T-helper 9 cell (primary cell): Measurements from ENCODE around the gene TELO2.

Experiments
- DNase-seq: peaks from one replicate; pipeline ENCODE4 v3.0.0-alpha.2; 2020

TELO2 gene

DNA sequence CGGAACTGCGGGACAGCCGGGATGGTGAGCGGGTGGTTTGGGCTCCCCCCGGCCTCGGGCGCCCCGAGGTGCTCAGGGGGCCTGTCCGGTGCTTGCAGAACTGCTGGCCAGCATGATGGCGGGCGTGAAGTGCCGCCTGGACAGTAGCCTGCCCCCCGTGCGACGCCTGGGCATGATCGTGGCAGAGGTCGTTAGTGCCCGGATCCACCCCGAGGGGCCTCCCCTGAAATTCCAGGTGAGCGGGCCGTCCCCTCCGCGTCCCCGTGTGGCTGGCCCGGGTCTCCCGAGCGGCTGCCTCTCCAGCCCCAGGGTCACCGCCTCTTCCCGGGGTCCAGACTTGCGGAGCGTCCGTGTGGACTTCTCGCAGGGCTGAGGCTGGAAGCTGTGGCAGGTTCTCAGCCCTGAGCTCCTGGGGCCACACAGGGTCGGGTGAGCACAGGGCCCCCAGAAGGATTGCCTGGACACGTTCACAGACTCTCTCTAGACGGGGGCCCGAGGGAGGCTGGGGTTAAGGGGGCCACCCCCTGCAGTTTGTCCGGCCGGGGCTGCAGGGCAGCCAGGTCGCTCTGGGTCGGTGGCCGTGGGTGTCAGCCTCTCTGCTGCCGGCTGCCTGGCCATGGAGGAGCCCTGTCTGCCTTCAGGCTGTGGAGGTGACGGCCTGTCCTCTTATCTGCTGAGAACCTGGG, 7.4 kb downstream of the TELO2 start:
- DNase-seq: no peak

DNA sequence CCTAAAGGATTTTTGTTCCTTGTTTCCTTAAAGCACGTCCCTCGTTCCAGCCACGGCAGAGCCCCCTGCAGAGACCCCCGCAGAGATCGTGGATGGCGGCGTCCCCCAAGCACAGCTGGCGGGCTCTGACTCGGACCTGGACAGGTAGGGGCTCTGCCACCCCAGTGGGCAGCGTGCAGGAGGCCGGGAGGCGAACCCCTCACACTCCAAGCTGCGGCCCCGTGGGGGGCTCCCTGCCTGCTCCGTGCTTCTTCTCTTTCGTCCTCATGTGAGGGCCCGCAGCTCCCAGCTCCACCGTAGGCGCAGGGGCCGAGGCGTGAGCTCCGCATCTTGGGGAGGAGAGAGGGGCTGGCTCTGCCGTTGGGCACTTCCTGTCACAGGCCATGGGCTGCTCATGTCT, 8.5 kb downstream of the TELO2 start:
- DNase-seq: no peak

DNA sequence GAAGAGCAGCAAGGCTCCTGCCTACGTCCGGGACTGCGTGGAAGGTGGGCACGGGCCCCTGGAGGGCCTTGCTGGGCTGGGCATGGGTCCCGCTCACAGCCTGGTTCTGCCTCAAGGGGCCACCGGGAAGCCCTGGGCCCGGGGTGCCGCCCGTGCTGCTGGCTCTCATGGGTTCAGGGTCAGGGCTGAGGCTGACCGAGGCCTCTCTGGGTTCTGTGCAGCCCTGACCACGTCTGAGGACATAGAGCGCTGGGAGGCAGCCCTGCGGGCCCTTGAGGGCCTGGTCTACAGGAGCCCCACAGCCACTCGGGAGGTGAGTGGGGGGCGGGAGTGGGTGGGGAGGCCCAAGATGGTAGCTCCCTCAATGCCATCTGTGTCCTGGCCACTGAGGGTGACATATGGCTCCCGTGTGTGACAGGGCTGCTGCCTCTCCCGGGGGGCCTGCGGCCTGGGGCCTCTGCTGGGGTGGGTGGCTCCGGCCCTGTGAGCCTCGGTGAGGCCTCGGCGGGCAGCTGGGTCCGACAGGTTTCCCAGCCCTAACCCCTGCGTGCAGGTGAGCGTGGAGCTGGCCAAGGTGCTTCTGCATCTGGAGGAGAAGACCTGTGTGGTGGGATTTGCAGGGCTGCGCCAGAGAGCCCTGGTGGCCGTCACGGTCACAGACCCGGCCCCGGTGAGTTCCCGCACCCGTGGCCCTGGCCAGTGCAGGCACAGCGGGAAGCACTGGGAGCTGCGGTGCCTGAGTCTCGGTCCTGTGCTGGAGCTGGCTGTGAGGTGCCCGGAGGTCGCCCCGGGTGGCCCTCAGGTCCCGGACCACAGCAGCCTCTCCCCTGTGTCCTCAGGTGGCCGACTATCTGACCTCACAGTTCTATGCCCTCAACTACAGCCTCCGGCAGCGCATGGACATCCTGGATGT, 9.2 kb downstream of the TELO2 start:
- DNase-seq: no peak

DNA sequence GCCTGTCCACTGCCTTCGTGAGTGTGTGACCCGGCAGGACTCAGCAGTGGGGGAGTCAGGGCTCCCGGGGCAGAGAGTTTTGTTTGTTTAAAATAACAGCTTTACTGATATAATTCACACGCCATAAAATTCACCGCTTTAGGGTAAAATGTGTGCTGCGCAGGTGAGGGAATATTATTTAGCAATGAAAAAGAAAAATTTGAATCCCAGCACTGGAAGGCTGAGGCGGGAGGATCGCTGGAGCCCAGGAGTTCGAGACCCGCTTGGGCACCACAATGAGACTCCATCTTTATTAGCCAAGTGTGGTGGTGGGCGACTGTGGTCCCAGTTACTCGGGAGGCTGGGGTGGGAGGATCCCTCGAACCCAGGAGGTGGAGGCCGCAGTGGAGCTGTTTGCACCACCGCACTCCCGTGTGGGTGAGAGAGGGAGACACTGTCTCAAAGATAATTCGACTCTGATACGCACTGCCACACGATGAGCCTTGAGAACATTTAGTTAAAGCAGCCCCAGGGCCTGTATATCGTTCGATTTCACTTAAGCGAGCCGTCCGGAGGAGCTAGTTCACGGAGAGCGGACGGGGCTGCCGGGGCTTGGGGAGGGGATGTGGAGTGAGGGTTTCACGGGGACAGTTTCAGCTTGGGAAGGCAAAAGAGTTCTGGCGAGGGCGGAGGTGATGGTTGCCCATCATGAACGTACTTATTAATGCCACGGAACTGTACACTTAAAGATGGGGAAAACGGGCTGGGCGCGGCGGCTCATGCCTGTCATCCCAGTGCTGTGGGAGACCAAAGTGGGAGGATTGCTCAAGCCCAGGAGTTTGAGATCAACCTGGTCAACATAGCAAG, 10.2 kb downstream of the TELO2 start:
- DNase-seq: no peak

DNA sequence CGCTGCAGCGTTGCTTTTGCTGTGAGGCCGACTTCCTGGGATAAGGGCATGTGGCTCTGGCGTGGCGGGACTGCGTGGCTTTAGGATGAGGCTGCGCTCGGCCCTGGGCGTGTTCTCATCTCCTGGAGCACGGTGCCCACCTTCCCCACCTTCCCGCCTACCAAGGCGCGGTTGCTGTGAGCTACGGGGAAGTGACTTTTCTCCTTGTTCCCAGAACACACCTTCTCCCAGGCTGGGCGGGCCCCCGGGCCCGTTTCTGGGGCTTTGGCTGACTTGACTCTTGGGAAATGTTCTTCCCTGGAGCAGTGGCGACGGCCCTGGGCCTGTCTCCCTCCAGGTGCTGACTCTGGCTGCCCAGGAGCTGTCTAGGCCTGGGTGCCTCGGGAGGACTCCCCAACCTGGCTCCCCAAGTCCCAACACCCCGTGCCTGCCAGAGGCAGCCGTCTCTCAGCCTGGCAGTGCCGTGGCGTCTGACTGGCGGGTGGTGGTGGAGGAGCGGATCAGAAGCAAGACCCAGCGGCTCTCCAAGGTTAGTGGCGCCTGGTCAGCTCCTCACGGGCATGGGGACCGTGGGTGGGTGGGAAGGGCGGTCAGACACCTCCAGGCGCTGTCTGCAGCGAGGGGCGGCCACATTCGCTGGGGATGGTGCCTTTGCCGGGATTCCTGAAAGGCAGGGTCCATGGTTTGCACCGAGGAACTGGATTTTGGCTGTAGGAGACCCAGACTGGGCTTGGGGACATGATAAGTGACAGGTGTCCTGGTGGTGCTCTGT, 12.1 kb downstream of the TELO2 start:
- no peak for DNase-seq

DNA sequence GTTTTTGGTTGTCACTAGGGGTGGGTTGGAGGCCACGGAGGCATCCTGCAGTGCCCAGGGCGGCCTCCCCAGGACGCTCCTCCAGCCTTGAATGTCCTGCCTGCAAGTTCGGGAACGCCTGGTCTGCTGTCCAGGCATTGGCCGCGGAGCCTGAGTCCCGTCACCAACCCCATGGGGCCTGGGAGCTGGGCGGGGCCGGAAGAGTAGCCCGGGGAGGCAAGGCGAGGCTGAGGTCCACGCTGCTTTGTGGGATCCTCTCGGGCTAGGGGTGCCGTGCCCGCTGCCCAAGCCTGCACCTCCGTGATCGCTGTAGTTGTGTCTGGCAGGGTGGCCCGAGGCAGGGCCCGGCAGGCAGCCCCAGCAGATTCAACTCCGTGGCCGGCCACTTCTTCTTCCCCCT, 12.8 kb downstream of the TELO2 start:
- no peak for DNase-seq

DNA sequence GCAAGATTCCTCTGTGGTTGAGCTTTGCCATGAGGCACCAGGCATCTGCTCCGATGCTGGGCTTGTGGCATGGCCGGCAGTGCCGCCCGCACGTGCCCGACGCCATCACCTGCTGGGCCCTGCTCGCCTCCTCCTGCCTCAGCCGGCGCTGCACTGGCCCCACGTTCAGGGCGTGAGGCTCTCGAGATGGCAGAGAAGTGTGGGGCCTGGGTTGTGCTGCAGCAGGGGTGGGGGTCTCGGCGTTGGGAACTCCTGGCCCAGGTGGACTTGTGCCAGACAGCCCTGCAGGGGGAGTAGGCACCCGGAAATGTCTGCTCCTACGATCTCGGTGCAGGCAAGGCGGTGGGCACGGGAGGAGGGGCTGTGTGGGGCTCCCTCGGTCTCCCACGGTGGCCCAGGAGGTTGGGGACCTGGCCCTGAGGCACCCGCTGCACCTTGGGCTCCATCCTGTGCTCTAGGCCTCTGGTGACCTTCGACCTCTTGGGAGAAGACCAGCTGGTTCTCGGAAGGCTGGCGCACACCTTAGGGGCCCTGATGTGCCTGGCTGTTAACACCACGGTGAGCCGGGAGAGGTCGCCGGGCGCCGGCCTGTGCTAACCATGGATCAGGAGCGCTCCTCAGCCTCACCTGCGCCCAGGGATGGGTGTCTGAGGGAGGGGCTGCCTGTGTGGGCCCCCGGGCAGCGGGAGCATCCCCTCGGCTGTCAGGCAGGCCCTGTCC, 13.5 kb downstream of the TELO2 start:
- no peak for DNase-seq

DNA sequence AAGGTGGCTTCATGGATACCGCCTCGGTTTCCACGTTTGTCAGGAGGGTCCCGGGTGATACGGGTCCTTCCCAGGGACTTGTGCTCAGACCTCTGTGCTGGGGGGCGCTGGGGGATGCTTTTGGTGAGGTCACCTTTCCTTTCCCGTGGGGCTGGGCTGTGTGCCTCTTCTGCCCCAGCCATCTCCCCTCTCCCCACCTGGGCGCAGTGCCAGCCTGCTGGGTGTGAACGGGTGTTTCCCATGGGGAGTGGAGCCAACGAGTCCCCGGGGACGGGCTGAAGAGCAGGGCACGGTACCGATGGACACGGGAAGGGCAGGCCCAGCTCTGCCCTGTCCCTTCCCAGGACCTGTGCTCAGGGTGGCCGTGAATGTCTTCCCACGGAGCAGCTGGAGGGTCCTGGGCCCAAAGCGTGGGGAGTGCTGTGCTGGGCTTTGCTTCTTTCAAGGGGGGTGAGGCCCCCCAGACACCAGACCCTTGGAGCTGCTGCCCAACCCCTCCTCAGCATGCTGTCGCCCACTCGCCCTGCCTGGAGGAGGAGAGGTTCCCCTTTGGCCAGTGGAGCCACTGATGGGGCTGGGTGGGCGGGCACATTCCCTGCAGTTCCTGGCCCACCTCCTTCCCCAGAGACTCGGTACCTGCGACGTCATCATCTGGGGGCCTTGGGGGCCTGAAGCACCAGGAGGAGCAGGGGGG, 15.5 kb downstream of the TELO2 start:
- DNase-seq: no peak

DNA sequence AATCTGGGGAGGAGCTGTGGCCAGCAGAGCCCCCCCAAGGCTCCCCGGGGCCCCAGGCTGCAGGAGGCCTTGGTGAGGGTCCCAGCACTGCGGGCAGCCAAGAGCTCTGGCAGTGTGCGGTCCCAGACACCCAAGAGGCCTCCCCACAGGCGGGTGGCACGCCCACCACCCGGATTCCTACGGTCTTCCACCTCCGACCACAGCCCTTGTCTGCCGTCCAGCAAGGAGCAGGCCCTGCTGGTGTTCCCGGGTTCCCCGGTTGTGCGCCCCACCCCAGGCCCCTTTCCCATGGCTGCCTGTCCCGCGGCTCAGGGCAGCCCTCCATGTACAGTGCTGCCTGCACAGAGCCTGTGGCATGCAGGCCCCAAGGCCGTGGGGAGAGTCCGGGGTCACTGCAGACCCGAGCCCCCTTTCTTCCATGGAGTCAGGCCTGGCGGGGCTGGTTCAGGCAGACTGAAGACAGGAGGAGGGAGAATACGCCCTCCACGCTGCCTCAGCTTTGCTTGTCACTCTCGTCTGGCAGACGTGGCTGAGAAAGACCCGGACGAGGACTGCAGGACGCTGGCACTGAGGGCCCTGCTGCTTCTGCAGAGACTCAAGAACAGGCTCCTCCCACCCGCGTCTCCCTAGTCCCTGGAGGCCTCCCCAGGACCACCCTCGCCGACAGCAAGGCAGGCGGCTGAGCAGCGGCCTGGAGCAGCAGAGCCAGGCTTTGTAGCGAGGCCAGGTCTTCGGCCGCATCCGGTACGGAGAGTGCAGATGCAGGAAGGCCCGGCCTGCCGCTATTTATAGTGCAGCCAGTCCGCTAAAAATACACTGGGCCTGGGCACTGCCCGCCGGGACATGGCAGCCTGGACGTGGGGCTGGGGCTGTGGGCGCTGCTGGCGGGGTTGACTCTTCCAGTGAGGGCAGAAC, 16.4 kb downstream of the TELO2 start:
- no peak for DNase-seq

DNA sequence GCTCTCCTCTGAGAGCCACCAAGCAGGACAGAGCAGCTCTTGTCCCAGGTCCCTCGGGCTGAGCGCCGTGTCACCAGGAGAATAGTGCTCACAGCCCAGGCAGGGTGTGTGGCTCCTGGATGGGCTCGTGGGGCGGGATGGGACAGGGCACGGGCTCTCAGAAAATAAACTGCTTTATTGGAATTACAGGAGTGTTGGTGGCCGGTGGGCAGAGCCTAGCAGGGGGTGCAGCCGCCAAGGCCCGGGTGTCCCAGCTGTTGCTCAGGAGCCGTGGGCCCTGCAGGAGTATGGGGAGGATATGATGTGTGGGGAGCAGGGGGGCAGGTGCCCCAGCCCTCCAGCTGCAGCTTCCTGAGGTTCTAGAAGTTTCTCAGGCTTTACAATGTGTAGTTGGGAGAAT, 17.1 kb downstream of the TELO2 start:
- no peak for DNase-seq

DNA sequence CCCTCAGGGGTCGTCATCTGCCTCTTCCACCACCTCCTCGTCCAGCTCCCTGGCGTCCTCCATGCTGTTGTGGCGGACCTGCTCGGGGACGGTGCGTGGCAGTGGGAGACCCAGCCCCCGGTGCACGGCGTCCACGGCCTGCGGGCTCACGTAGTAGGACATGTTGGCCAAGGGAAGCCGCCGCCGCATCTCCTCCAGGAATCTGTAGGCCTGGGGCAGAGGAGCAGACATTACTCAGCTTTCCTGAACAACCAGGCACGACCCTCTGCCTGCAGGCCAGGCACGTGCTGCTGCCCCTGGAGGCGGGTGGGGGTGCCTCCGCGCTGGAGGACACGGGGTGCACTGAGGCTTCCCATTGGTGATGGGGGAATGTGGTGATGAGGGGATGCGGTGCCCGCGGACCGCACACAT, 17.8 kb downstream of the TELO2 start:
- DNase-seq: no peak

DNA sequence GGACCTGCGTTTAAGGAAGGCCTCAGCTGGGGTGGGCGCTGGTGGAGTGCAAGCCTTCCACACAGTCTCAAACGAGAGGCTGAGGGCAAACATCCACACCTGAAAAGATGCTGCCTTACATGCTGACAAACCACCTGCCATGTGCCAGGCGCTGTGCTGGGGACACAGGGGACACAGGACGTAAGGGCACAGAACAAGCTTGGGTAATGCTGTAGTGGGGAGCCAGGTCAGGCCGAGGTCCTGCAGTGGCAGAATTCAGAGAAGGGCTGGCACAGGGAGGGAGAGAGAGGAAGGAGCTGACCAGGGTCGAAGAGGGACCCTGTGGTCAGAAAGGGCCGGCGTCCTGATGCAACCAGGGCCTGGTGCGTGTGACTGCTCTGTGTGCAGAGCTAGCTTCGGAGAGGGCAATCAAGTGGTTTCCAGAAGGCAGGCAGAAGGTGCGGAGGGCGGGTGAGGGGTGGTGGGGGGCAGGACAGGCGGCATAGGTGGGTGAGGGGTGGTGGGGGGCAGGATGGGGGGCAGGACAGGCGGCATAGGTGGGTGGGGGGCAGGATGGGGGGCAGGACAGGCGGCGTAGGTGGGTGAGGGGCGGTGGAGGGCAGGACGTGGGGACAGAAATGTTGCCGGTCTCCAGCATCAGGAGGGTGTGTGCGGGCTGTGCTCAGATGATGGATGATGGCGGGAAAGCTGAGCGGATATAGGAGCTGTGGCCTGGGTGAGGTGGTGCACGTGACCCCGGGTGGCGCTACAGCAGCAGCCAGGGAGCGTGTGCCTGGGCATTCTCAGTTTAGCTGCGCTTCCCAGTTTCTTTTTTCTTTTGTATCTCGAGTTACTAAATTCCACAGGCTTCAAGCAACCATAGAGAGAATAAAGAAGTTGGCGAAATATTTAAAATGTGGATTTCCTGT, 18.8 kb downstream of the TELO2 start:
- DNase-seq: no peak

DNA sequence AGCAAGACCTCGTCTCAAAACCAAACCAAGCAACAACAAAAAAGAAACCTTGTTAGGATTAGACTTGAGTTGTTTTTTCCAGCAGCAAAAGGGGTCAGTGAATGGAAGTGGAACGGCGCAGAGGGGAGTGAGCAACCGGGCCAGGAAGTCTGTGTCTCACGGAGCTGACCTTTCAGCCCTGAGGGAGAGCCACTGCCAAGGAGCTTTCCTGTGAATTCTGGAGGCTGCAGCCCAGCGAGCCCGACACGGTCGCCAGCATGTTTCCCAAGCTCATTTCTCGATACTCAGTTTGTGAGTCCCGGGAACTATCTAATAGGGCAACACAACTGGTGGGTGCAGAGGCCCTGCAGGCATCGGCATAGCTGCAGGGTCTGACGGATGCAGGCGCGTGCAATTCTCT, 19.6 kb downstream of the TELO2 start:
- DNase-seq: no peak

DNA sequence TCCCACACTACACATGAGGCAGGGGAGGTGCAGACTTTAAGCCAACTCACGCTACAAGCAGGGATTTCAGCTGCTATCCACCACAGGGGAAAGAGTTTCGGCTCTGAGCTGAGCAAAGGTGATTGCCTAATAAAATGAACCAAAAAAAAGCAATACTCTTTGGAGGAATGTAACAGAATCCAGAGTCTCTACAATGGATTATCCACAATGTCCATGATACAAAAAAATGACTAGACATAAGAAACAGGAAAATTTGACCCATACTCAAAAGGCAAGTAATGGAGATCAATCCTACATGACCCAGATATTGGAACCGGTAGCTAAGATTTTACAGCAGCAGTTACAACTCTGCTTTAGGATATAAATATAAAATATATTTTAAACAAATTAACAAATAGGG, 21.3 kb downstream of the TELO2 start:
- no peak for DNase-seq

DNA sequence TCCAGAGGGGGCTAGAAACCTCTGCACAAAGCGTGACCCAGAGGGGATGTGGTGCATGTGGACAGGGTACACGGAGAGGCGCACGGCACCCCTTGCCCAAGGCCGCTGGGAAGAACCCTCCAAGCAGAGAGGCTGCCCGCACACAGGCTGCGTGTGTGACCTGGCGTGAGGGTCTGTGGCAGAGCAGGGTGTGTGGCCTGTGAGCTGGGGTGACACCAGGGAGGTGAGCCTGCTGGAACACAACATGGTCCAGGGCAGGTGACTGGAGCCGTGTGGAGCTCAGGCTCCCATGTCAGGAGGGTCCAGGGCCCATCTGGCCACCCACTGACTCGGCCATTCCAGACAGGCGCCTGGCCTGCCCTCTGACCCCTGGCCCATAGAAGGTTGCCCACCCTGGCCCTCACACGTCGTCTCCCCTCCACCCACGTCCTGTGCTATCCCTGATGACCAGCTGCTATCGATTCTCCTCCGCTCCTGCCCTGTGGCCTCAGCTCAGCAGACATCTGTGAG, 25.5 kb downstream of the TELO2 start:
- no peak for DNase-seq

DNA sequence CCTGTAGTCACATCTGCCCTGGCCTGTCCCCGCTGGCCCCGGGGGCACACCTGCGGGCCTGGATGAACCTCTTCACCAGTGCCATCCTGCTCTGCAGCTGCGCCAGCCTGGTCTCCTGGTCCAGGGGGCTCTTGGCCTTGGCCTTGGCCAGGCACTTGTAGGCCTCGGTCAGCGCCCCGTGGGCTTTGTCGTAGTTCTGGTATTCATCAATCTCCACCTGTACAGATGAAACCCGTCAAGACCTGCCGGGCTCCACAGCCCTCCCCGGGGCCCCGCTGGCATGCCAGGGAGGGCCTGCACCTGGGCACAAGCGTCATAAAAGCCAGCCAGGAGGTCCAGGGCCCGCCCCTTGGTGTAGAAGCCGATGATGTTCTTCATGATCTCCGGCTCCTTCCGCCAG, 26.7 kb downstream of the TELO2 start:
- no peak for DNase-seq

DNA sequence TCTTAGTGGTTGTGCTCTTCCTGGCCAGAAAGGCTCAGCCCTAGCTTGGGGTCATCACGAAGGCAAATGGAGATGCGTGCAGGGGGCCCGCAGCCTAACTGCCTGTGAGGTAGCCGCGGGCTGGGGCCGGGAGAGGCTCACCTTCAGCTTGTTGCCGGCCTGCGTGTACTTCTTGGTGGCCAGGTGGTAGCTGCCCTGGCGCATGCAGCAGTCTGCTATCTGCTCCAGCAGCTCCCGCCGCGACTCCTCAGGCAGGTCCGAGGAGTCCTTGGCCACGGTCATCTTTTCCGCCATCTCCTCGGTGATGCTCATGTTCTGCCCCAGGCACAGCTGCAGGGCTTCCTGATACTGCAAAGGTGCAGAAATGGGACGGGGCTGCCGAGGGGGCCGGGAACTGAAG, 27.3 kb downstream of the TELO2 start:
- DNase-seq: no peak

DNA sequence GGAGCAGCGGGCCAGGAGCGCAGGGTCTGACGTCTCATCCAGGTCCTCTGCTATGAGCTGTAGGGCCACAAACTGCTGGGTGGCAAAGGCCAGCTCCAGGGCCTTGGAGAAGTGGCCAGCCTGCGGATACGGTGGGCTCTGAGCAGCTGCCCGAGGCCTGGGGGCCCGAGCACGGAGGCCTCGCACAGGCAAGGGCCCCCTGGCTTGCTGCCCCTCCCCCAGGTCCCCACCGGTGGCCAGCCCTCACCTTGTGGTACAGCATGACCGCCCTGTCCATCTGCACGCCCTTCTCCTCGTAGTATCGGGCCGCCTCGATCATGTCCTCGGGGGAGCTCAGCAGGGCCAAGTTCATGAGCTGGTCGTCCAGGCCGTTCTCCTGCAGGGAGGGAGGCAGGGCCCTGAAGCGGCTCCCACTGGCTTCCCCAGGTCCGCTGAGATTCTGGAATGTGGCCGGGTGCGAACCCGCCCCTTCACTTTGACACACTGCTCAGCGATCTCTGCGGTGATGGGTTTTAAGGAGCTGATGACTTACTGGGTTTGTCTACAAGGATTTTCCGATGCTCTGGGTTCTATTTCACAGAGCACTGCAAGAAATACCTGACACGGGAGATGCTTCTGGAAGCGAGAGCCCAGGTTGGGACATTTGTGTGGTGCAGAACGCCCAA, 30.6 kb downstream of the TELO2 start:
- DNase-seq: no peak
